HFFc6 (cell line): ENCODE data around the gene BRI3. TPM values are rescaled to one million over a fixed set of nuclear protein-coding genes. Genes with fewer than 3 reads are reported as not detected.

Experiments used
- DNase-seq: peaks from one replicate; pipeline ENCODE4 v3.0.0-alpha.2; 2018
- H3K27ac Mint-ChIP-seq: 2 replicates; pipeline ENCODE4 v1.8.0; 2020; ENCODE audit warnings: mild to moderate bottlenecking, mixed read lengths
- H3K27me3 Mint-ChIP-seq: 2 replicates; pipeline ENCODE4 v1.8.0; 2021; ENCODE audit warnings: mild to moderate bottlenecking, moderate library complexity, mixed read lengths; ENCODE audit not compliant: insufficient read depth
- H3K36me3 Mint-ChIP-seq: 2 replicates; pipeline ENCODE4 v1.8.0; 2021; ENCODE audit warnings: low read depth, mixed read lengths
- H3K4me1 Mint-ChIP-seq: 2 replicates; pipeline ENCODE4 v1.8.0; 2020; ENCODE audit warnings: low read depth, mixed read lengths
- H3K4me3 Mint-ChIP-seq: 2 replicates; pipeline ENCODE4 v1.8.0; 2020; ENCODE audit warnings: mild to moderate bottlenecking, moderate library complexity, mixed read lengths
- H3K9me3 Mint-ChIP-seq: 2 replicates; pipeline ENCODE4 v1.8.0; 2020; ENCODE audit warnings: mild to moderate bottlenecking, mixed read lengths
- CTCF ChIP-seq: fragments of 200-600 bp; sonication (generic); IDR thresholded peaks from 2 replicates; pipeline ENCODE4 v1.5.0; 2021; ENCODE audit warnings: antibody characterized with exemption, mild to moderate bottlenecking
- total RNA-seq, 6 experiments: library from RNA; stranded (reverse); fragmentation: NEBNext Ultra II Directional; extraction: Animal tissue kit (Norgen Biotek cat#: 25700); gene quantifications; 2 replicates in 1 of 6; 3 replicates in 5 of 6; pipeline ENCODE4 v1.2.3, GENCODE V29; 2021

Gene BRI3
- total RNA-seq, 6 experiments from 2014 or later: 288 to 304 (median 295) TPM

DNA sequence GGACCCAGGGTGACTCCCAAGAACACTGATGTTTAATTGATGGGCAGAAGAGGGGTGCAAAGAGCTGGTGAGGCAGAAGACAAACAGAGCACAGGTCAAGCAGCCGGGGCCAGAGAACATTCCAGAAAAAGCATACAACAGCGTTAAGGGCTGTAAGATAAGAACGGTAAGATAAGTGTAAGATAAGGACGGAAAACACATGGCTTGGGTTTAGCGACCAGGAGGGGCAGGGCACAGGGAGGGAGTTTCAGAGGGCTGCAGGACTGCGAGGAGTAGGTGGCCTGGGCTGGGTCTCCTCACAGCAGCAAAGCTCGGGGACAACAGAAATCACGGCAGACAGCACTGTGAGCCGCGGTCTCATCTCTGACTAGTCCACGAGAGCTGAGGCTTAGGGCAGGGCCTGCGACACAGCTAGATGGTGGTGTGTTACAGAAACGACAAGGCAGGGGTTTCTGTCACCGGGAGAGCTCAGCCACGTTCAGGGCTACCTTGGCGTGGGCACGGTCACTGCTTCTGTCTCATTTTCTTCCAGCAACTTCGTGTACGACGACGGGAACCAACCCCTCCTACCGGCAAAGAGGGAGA is 24.6 kb downstream of the BRI3 start:
- peaks cover 29% of the 10 kb centered on the region for H3K36me3 Mint-ChIP-seq

GRCh38 chr7:98307971-98308466 is 26.5 kb downstream of the BRI3 start:
- H3K27me3 Mint-ChIP-seq: no peaks in the 10 kb centered on the region; the same call in 1 of the 2 replicates
- H3K27ac Mint-ChIP-seq: no peak overlapping the region
- H3K9me3 Mint-ChIP-seq: no peaks in the 10 kb centered on the region
- H3K4me3 Mint-ChIP-seq: no peak overlapping the region
- peaks cover 35% of the 10 kb centered on the region for H3K36me3 Mint-ChIP-seq
- TF ChIP-seq CTCF: no peak
- no peak for DNase-seq
- H3K4me1 Mint-ChIP-seq: no peaks in the 10 kb centered on the region

More for the DNA sequence above, 24.6 kb downstream of the BRI3 start:
- Mint-ChIP-seq H3K27me3 (no peaks in the 10 kb centered on the region; the same call in 1 of the 2 replicates), H3K9me3 (no peaks in the 10 kb centered on the region), H3K27ac (no peak overlapping the region), H3K4me3 (no peak overlapping the region), H3K4me1 (no peaks in the 10 kb centered on the region)
- DNase-seq: no peak
- TF ChIP-seq CTCF: no peak

DNA sequence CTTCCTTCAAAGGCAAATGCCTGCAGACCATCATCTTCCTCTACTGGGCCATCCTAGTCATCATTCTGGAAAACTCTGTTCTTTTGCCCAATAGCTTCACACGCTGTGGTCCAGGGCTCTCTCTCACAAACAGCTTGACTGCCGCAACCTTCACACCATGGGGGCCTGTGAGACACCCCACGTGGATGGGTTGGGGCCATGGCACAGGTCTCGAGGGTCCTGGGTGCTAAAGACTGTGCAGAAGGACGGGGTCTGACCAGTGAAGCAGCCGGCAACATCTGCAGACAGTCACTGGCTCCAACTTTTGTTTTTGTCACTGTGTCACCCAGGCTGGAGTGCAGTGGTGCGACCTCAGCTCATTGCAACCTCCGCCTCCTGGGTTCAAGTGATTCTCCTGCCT is 28.1 kb downstream of the BRI3 start:
- Mint-ChIP-seq H3K9me3 (no peaks in the 10 kb centered on the region), H3K27me3 (no peaks in the 10 kb centered on the region; the same call in 1 of the 2 replicates), H3K4me3 (no peak overlapping the region), H3K27ac (no peak overlapping the region), H3K4me1 (no peaks in the 10 kb centered on the region), H3K36me3 (peaks cover 31% of the 10 kb centered on the region)
- TF ChIP-seq CTCF: no peak
- no peak for DNase-seq

DNA sequence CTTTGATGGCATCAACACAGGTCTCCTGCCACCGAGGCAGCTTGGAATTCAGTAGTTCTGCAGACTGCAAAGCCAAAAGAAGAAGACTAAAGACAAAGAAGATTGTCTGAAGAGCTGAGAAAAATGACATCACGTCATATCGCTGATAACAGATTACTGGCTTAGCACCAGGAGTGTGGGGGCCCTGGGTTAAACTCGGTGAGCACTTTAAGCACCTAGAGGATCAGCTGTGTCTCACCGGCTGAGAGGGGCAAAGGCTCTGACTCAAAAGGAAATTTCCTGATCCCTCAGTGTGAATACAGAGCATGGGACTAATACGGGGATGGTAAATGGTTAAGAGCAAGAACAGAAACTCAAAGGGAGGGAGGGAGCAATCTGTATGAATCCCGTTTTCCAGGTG is 30.7 kb downstream of the BRI3 start:
- Mint-ChIP-seq H3K4me3 (no peak overlapping the region), H3K4me1 (no peaks in the 10 kb centered on the region), H3K36me3 (peaks cover 29% of the 10 kb centered on the region), H3K27ac (no peak overlapping the region), H3K27me3 (peaks cover 1% of the 10 kb centered on the region; the same call in 1 of the 2 replicates), H3K9me3 (no peaks in the 10 kb centered on the region)
- TF ChIP-seq CTCF: no peak
- no peak for DNase-seq

- Mint-ChIP-seq H3K36me3 (peaks cover 20% of the 10 kb centered on the region), H3K4me3 (no peak overlapping the region), H3K27me3 (peaks cover 3% of the 10 kb centered on the region; the same call in 1 of the 2 replicates), H3K4me1 (no peaks in the 10 kb centered on the region), H3K27ac (no peak overlapping the region), H3K9me3 (no peaks in the 10 kb centered on the region)
- no peak for DNase-seq
- no peak for TF ChIP-seq CTCF
Observed at GRCh38 chr7:98314469-98314868, 33.0 kb downstream of the BRI3 start.
